Measurements from ENCODE around the gene PRKG1. TPM values are rescaled to one million over a fixed set of nuclear protein-coding genes. Genes with fewer than 3 reads are reported as not detected.

PRKG1 gene
- total and polyA plus RNA-seq, 2 of the 8 experiments (the other 6 are each of a cell fraction or from before 2014, with no cell fraction given): 4.2 to 15.2 TPM

- Histone ChIP-seq H2BK120ac (replicated peaks; ENCODE audit: low read depth, low read length) (no peak overlapping the region), H2BK20ac (ENCODE audit: low read length) (no peak overlapping the region), H3K9me3 (ENCODE audit: insufficient read depth in 2 of 2, low read depth in 1 of 2, low read length in 1 of 2) (peaks cover 4 to 8% of the 10 kb centered on the region in 2 experiments; a peak in 1 of 4 replicates), H2BK5ac (ENCODE audit: low read depth, low read length) (no peak overlapping the region), H3K4me2 (ENCODE audit: insufficient read depth in 1 of 2, low read depth in 2 of 2, low read length in 2 of 2) (no peak overlapping the region), H4K8ac (ENCODE audit: extremely low read depth, insufficient read depth, low read length) (no peak overlapping the region), H3K4me1 (replicated peaks in 1 of 4; ENCODE audit: control insufficient read depth in 3 of 4, insufficient read depth in 4 of 4, low read length in 3 of 4) (peaks cover 0 to 7% (median 3%) of the 10 kb centered on the region in 4 experiments; a peak in 4 of 7 replicates), H4K91ac (replicated peaks; ENCODE audit: insufficient read length, low read length) (no peak overlapping the region), H3K56ac (replicated peaks; ENCODE audit: insufficient read length, low read depth, low read length) (no peak overlapping the region), H3K14ac (ENCODE audit: insufficient read length) (no peak overlapping the region), H2BK15ac (ENCODE audit: low read length) (no peak overlapping the region), H3K23me2 (ENCODE audit: low read depth, low read length) (no peaks in the 10 kb centered on the region), H2AFZ (ENCODE audit: low read length) (no peak overlapping the region), H3K4me3 (ENCODE audit: extremely low read depth in 1 of 4, insufficient read depth in 2 of 4, low read depth in 3 of 4, low read length in 4 of 4) (no peak overlapping the region), H3K79me1 (ENCODE audit: low read depth, low read length) (no peaks in the 10 kb centered on the region), H3K79me2 (ENCODE audit: control insufficient read depth in 1 of 2, insufficient read depth in 2 of 2, low read length in 2 of 2) (no peaks in the 10 kb centered on the region), H3K9ac (replicated peaks in 1 of 4; ENCODE audit: extremely low read depth in 1 of 4, low read depth in 3 of 4, low read length in 3 of 4) (no peak overlapping the region), H2AK5ac (ENCODE audit: low read depth, low read length) (no peak overlapping the region), H3K27ac (ENCODE audit: low read depth, low read length) (no peak overlapping the region), H3K27me3 (replicated peaks in 1 of 4; ENCODE audit: control insufficient read depth in 3 of 4, extremely low read depth in 1 of 4, insufficient read depth in 3 of 4, low read length in 3 of 4) (no peaks in the 10 kb centered on the region), H3K18ac (ENCODE audit: extremely low read depth, low read length) (no peak overlapping the region), H3K4ac (replicated peaks; ENCODE audit: insufficient read length, low read depth, low read length) (no peak overlapping the region), H2BK12ac (ENCODE audit: low read depth, low read length) (no peak overlapping the region), H4K5ac (ENCODE audit: insufficient read length, low read depth, low read length) (no peak overlapping the region), H3K23ac (ENCODE audit: insufficient read length) (no peak overlapping the region), H4K20me1 (replicated peaks in 1 of 2; ENCODE audit: control insufficient read depth in 1 of 2, insufficient read depth in 2 of 2, low read length in 2 of 2) (no peaks in the 10 kb centered on the region), H3K36me3 (ENCODE audit: control insufficient read depth in 2 of 4, insufficient read depth in 4 of 4, low read length in 3 of 4) (no peaks in the 10 kb centered on the region)
- CTCF ChIA-PET (ENCODE audit: partially characterized antibody): no interaction called here
- TF ChIP-seq CREB1 (IDR thresholded peaks at IDR 0.05): no peak
- no peak for DNase-seq (ENCODE audit: low read depth in 1 of 2, low spot score in 2 of 2)
- 95% methylated on average over 1 of the region's 1 CpG; no CpG with 5 or more reads in 1 of the 2 experiments for WGBS, 2 experiments (ENCODE audit: extremely low coverage in 1 of 2, insufficient coverage in 1 of 2, insufficient read length in 1 of 2, insufficient replicate concordance in 2 of 2, low coverage in 1 of 2, low lambda C conversion rate in 2 of 2, missing lambda C conversion rate in 1 of 2)
- POLR2A ChIA-PET (ENCODE audit: partially characterized antibody): no interaction called here
- no peak for FAIRE-seq
These were observed 877.3 kb downstream of the PRKG1 start for GRCh38 chr10:51951601-51952000.

Data from H1 (cell line).